K562 (cell line): ENCODE results near the gene GCHFR. TPM values are rescaled to one million over a fixed set of nuclear protein-coding genes. Genes with fewer than 3 reads are reported as not detected.

Source experiments
- ARID4B ChIP-seq: sonication (generic); formaldehyde crosslinking; IDR thresholded peaks from 2 replicates; pipeline ENCODE4 v1.8.0; 2022; ENCODE audit warnings: mild to moderate bottlenecking, missing genetic modification reagents
- BCLAF1 ChIP-seq, 2 experiments: fragments of 450-650 bp in 1 of 2; IDR thresholded peaks; 2 replicates each; pipeline ENCODE4 v1.6.1; 2011 to 2017; ENCODE audit warnings: low read depth in 2 of 2, antibody characterized with exemption in 1 of 2, borderline replicate concordance in 1 of 2, low read length in 1 of 2, mild to moderate bottlenecking in 1 of 2, mixed read lengths in 1 of 2; ENCODE audit not compliant: control insufficient read depth in 1 of 2
- CBFA2T3 ChIP-seq: fragments of 450-650 bp; IDR thresholded peaks from 2 replicates; pipeline ENCODE4 v1.6.1; 2017
- FOXM1 ChIP-seq, 2 experiments: fragments of 450-650 bp in 1 of 2; sonication (generic) in 1 of 2; formaldehyde crosslinking in 1 of 2; IDR thresholded peaks; 2 replicates each; pipeline versions ENCODE4 v1.6.1 to v1.9.0; 2017 to 2022; ENCODE audit warnings: low read depth in 2 of 2, mild to moderate bottlenecking in 2 of 2, missing genetic modification reagents in 1 of 2, moderate library complexity in 1 of 2
- KLF6 ChIP-seq: fragments of 250-450 bp; sonication (Bioruptor Pico); IDR thresholded peaks from 2 replicates; pipeline ENCODE4 v1.4.0; 2020; ENCODE audit warnings: mild to moderate bottlenecking, moderate library complexity, borderline replicate concordance
- NCOA1 ChIP-seq: fragments of 450-650 bp; IDR thresholded peaks from 2 replicates; pipeline ENCODE4 v1.6.1; 2016; ENCODE audit warnings: low read depth
- SP2 ChIP-seq: IDR thresholded peaks from 2 replicates; pipeline ENCODE4 v1.6.1; 2011; ENCODE audit warnings: mild to moderate bottlenecking, low read depth, low read length, moderate library complexity; ENCODE audit not compliant: poor library complexity, severe bottlenecking; ENCODE audit errors: extremely low read depth
- ZNF274 ChIP-seq: IDR thresholded peaks from 2 replicates; pipeline ENCODE4 v1.6.1; 2011; ENCODE audit warnings: low read depth, mild to moderate bottlenecking, low read length, moderate library complexity, borderline replicate concordance
- ZNF551 ChIP-seq: fragments of 250-450 bp; sonication (Bioruptor Pico); IDR thresholded peaks from 2 replicates; pipeline ENCODE4 v1.5.0; 2021; ENCODE audit warnings: mild to moderate bottlenecking, moderate library complexity
- ZNF586 ChIP-seq: fragments of 450-650 bp; formaldehyde crosslinking; conservative IDR thresholded peaks from 2 replicates; pipeline ENCODE4 v1.4.0; 2020; ENCODE audit warnings: mild to moderate bottlenecking, moderate library complexity
- polyA plus RNA-seq, 8 experiments: library from polyadenylated mRNA; depleted of rRNA in 4 of 8; stranded (reverse) in 5 of 8; unstranded in 3 of 8; fragments of >200 nt; fragmentation: Nextera tagmentation in 2 of 8; fragmentation: Illumina TruSeq in 1 of 8; extraction: Ambion mirVana in 2 of 8; extraction: Trizol in 1 of 8; gene quantifications; 2 replicates each; pipeline versions ENCODE4 v1.2.1 to v1.2.3, GENCODE V29; 2011 to 2014; ENCODE audit warnings: inconsistent platforms in 1 of 8, missing spikeins in 1 of 8
- total RNA-seq, 7 experiments: library from RNA; depleted of rRNA in 6 of 7; stranded (reverse); fragments of >200 nt in 6 of 7; fragmentation: Illumina TruSeq in 2 of 7; extraction: Trizol in 2 of 7; gene quantifications; 2 replicates each; pipeline versions ENCODE4 v1.2.1 to v1.2.3, GENCODE V29; 2011 to 2021; ENCODE audit warnings: low replicate concordance in 1 of 7
- TF ChIP-seq, protein P1 (sequence below): sonication (generic); formaldehyde crosslinking; IDR thresholded peaks from 2 replicates; pipeline ENCODE4 v1.4.0; 2020; ENCODE audit warnings: mild to moderate bottlenecking, missing genetic modification reagents
- TF ChIP-seq, protein P2 (sequence below), 2 experiments: fragments of 250-450 bp in 1 of 2; fragments of 450-650 bp in 1 of 2; sonication (Bioruptor Pico) in 1 of 2; IDR thresholded peaks; 2 replicates each; pipeline versions ENCODE4 v1.6.1 to v1.8.0; 2016 to 2021; ENCODE audit warnings: mild to moderate bottlenecking in 2 of 2, moderate library complexity in 2 of 2, missing compliant biosample characterization in 1 of 2, missing genetic modification characterization in 1 of 2
- TF ChIP-seq, protein P3 (sequence below): sonication (generic); IDR thresholded peaks from 2 replicates; pipeline ENCODE4 v1.6.1; 2016

The GCHFR gene
- total and polyA plus RNA-seq, 9 of the 15 experiments (the other 6 are each of a cell fraction or from before 2014, with no cell fraction given): 8.7 to 83.5 (median 20.8) TPM

DNA sequence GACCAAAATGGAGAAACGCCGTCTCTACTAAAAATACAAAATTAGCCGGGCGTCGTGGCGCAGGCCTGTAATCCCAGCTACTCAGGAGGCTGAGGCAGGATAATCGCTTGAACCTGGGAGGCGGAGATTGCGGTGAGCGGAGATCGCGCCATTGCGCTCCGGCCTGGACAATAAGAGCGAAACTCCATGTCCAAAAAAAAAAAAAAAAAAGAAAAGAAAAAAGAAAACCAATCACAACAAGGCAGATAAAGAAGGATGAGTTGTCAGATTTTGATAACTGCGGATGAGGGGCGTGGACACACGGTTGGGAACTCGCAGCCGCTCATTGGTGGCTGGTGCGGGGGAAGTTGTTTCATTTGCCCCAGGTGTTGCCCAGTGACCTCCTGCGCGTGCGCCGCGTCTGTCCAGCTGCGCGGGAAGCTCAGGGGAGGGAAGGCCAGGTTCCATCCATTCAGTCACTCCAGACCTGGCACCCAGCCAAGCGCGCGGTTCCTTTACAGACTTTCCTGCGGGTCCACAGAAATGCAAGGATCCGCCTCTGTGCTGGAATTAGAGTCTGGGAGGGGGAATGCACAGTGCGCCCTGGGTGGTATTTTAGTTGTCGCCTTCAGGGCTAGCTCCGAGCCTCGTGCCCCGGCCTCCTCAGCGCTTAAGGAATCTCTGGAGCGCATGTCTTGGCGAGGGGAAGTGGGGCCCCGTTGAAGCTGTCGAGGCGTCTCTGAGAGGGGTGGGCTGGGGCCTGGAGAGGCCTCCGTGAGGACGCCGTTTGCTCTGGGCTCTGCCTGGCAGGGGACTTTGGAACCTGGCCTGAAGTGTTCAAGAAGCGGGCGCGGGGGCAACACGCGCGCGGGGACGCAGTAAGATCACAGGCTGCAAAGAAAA, 708 bp upstream of the GCHFR start (continued):
- no peak for TF ChIP-seq ZNF551 (CRISPR knock-in tag)
- peak; percentile 34; the same call in 1 of the 2 replicates for TF ChIP-seq CBFA2T3
- no peak for TF ChIP-seq FOXM1 (IDR thresholded peaks at IDR 0.05; ENCODE audit: low read depth)
- peak; percentile 44; the same call in 1 of the 2 replicates for TF ChIP-seq FOXM1 (CRISPR knock-in tag; IDR thresholded peaks at IDR 0.05; ENCODE audit: low read depth)
- TF ChIP-seq, protein P1, sequence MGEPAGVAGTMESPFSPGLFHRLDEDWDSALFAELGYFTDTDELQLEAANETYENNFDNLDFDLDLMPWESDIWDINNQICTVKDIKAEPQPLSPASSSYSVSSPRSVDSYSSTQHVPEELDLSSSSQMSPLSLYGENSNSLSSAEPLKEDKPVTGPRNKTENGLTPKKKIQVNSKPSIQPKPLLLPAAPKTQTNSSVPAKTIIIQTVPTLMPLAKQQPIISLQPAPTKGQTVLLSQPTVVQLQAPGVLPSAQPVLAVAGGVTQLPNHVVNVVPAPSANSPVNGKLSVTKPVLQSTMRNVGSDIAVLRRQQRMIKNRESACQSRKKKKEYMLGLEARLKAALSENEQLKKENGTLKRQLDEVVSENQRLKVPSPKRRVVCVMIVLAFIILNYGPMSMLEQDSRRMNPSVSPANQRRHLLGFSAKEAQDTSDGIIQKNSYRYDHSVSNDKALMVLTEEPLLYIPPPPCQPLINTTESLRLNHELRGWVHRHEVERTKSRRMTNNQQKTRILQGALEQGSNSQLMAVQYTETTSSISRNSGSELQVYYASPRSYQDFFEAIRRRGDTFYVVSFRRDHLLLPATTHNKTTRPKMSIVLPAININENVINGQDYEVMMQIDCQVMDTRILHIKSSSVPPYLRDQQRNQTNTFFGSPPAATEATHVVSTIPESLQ: peak; percentile 56; the same call in 1 of the 2 replicates
- no peak for TF ChIP-seq SP2
- TF ChIP-seq ARID4B (CRISPR knock-in tag): no peak
- TF ChIP-seq, protein P2, sequence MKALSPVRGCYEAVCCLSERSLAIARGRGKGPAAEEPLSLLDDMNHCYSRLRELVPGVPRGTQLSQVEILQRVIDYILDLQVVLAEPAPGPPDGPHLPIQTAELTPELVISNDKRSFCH (CRISPR knock-in tag; IDR thresholded peaks at IDR 0.05): peak; percentile 42; the same call in 1 of the 2 replicates
- TF ChIP-seq, protein P2 (tag; IDR thresholded peaks at IDR 0.05): no peak
- TF ChIP-seq, protein P3, sequence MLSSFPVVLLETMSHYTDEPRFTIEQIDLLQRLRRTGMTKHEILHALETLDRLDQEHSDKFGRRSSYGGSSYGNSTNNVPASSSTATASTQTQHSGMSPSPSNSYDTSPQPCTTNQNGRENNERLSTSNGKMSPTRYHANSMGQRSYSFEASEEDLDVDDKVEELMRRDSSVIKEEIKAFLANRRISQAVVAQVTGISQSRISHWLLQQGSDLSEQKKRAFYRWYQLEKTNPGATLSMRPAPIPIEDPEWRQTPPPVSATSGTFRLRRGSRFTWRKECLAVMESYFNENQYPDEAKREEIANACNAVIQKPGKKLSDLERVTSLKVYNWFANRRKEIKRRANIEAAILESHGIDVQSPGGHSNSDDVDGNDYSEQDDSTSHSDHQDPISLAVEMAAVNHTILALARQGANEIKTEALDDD: no peak
- no peak for TF ChIP-seq BCLAF1 (IDR thresholded peaks at IDR 0.05; ENCODE audit: borderline replicate concordance in 1 of 2, control insufficient read depth in 1 of 2, low read depth in 2 of 2, low read length in 1 of 2)
- no peak for TF ChIP-seq ZNF586 (CRISPR knock-in tag)
- TF ChIP-seq NCOA1: 0 out of 2 replicates have a peak, but pooled peaks have one; percentile 14
- TF ChIP-seq KLF6 (CRISPR knock-in tag): no peak
- TF ChIP-seq ZNF274: no peak
